ENCODE data around the gene GRB14.

Gene GRB14

GRCh38 chr2:164613321-164613982, 7.8 kb downstream of the GRB14 start:
- no peak for DNase-seq (ENCODE audit: low read depth, low spot score)

- no peak for DNase-seq (ENCODE audit: low read depth, low spot score)
Measured at GRCh38 chr2:164609790-164610189, 11.5 kb downstream of the GRB14 start.

GRCh38 chr2:164606557-164606956, 14.7 kb downstream of the GRB14 start:
- DNase-seq (ENCODE audit: low read depth, low spot score) = no peak

- no peak for DNase-seq (ENCODE audit: low read depth, low spot score)
Measured at GRCh38 chr2:164605295-164605694, 16.0 kb downstream of the GRB14 start.

- DNase-seq (ENCODE audit: low read depth, low spot score) = no peak
Measured at GRCh38 chr2:164600763-164601162, 20.5 kb downstream of the GRB14 start.

GRCh38 chr2:164599954-164600589, 21.2 kb downstream of the GRB14 start:
- no peak for DNase-seq (ENCODE audit: low read depth, low spot score)

- no peak for DNase-seq (ENCODE audit: low read depth, low spot score)
Measured at GRCh38 chr2:164597983-164598382, 23.3 kb downstream of the GRB14 start.

- no peak for DNase-seq (ENCODE audit: low read depth, low spot score)
Measured at GRCh38 chr2:164595031-164595430, 26.3 kb downstream of the GRB14 start.

GRCh38 chr2:164593959-164594358, 27.3 kb downstream of the GRB14 start:
- no peak for DNase-seq (ENCODE audit: low read depth, low spot score)

- DNase-seq (ENCODE audit: low read depth, low spot score) = no peak
Measured at GRCh38 chr2:164593541-164593940, 27.7 kb downstream of the GRB14 start.

GRCh38 chr2:164589522-164589921, 31.8 kb downstream of the GRB14 start:
- no peak for DNase-seq (ENCODE audit: low read depth, low spot score)

- DNase-seq (ENCODE audit: low read depth, low spot score) = no peak
Measured at GRCh38 chr2:164581050-164581449, 40.2 kb downstream of the GRB14 start.

GRCh38 chr2:164574931-164575330, 46.4 kb downstream of the GRB14 start:
- DNase-seq (ENCODE audit: low read depth, low spot score) = no peak

GRCh38 chr2:164570475-164570874, 50.8 kb downstream of the GRB14 start:
- DNase-seq (ENCODE audit: low read depth, low spot score) = no peak

GRCh38 chr2:164569378-164569777, 51.9 kb downstream of the GRB14 start:
- DNase-seq (ENCODE audit: low read depth, low spot score) = no peak

GRCh38 chr2:164568317-164568716, 53.0 kb downstream of the GRB14 start:
- no peak for DNase-seq (ENCODE audit: low read depth, low spot score)

GRCh38 chr2:164567335-164567989, 53.8 kb downstream of the GRB14 start:
- no peak for DNase-seq (ENCODE audit: low read depth, low spot score)

GRCh38 chr2:164565359-164565758, 55.9 kb downstream of the GRB14 start:
- DNase-seq (ENCODE audit: low read depth, low spot score) = no peak

GRCh38 chr2:164562666-164563065, 58.6 kb downstream of the GRB14 start:
- no peak for DNase-seq (ENCODE audit: low read depth, low spot score)

GRCh38 chr2:164561991-164562390, 59.3 kb downstream of the GRB14 start:
- no peak for DNase-seq (ENCODE audit: low read depth, low spot score)

- DNase-seq (ENCODE audit: low read depth, low spot score) = no peak
Measured at GRCh38 chr2:164561416-164561815, 59.9 kb downstream of the GRB14 start.

- DNase-seq (ENCODE audit: low read depth, low spot score) = no peak
Measured at GRCh38 chr2:164560902-164561301, 60.4 kb downstream of the GRB14 start.

GRCh38 chr2:164560181-164560792, 61.0 kb downstream of the GRB14 start:
- DNase-seq (ENCODE audit: low read depth, low spot score) = no peak
